ENCODE data around the gene CFAP410.

GRCh38 chr21:44328242-44328895, 10.8 kb downstream of the CFAP410 start:
- no peak for TF ChIP-seq CTCF (IDR thresholded peaks at IDR 0.05)
- TF ChIP-seq REST (IDR thresholded peaks at IDR 0.05; ENCODE audit: low read depth, low read length): no peak
- TF ChIP-seq GABPA (IDR thresholded peaks at IDR 0.05; ENCODE audit: low read depth): no peak
- TF ChIP-seq SIN3A (IDR thresholded peaks at IDR 0.05; ENCODE audit: borderline replicate concordance, low read depth, low read length): no peak
- TF ChIP-seq RAD21 (IDR thresholded peaks at IDR 0.05; ENCODE audit: low read length): no peak
- TF ChIP-seq CHD2 (IDR thresholded peaks at IDR 0.05; ENCODE audit: low read length, partially characterized antibody): no peak
- no peak for TF ChIP-seq RFX5 (IDR thresholded peaks at IDR 0.05; ENCODE audit: low read length)
- no peak for TF ChIP-seq EP300 (IDR thresholded peaks at IDR 0.05; ENCODE audit: borderline replicate concordance in 1 of 2, low read depth in 1 of 2, low read length in 1 of 2)
- no peak for TF ChIP-seq JUND (IDR thresholded peaks at IDR 0.05)
- TF ChIP-seq SMC3 (IDR thresholded peaks at IDR 0.05; ENCODE audit: low read depth, low read length): no peak
- TF ChIP-seq NFIC (IDR thresholded peaks at IDR 0.05; ENCODE audit: borderline replicate concordance): no peak
